CD4-positive, alpha-beta T cell treated with Interleukin-17A for 4 hours (primary cell): Measurements from ENCODE around the gene ARFGAP1.

Source experiments
- DNase-seq: peaks from one replicate; pipeline ENCODE4 v3.0.0-alpha.2; 2020; ENCODE audit warnings: mixed read lengths

Gene ARFGAP1

DNA sequence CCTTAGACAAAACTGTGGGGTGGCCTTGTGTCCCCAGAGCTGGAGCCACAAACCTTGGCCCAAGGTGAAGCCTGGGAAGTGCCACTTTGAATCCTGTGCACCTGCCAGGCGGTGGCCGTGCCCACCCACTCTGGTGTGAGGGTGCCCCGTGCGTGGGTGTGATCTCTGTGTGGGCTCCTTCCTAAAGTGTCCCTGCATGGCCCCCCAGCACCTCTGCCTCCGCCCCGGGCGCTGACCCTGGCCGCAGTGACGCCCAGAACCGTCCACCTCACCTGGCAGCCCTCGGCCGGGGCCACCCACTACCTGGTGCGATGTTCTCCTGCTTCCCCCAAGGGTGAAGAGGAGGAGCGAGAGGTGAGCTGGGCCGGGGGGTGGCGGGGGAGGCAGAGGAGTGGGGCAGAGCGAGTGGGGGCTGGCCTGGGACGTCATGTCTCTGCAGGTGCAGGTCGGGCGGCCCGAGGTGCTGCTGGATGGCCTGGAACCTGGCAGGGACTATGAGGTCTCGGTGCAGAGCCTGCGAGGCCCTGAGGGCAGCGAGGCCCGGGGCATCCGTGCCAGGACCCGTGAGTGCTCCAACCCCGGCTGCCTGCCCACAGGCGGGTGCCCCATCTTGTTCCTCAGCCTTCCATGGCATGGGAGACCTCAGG is 38.7 kb downstream of the ARFGAP1 start:
- DNase-seq: no peak

DNA sequence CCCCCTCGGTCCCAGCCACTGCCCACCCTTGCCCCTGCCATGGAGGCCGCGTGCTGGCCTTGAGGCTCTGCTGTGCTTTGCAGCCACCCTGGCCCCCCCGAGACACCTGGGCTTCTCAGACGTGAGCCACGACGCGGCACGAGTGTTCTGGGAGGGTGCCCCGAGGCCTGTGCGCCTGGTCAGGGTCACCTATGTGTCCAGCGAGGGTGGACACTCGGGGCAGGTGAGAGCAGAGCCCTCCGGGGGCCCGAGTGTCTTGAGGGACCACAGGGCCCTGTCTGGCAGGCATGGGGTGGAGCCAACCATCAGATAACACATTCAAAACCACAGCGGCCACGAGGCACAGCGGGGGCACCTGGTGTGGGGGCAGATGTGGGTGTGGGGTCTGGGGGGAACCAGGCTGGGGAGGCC is 39.2 kb downstream of the ARFGAP1 start:
- DNase-seq: no peak

DNA sequence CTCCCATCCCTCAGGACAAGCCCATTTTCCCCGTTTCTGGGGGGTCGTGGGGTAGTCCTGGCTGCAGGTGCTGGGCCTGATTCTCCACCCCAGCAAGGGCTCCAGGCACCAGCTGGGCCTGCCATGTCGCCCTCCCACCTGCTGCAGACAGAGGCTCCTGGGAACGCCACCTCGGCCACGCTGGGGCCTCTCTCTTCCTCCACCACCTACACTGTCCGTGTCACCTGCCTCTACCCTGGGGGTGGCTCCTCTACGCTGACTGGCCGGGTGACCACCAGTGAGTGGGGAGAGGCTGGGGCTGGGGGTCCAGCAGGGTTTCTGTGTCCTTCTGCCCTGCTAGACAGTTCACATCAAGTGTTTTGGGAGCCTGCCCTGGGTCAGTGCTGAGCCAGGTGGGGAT is 39.7 kb downstream of the ARFGAP1 start:
- no peak for DNase-seq

DNA sequence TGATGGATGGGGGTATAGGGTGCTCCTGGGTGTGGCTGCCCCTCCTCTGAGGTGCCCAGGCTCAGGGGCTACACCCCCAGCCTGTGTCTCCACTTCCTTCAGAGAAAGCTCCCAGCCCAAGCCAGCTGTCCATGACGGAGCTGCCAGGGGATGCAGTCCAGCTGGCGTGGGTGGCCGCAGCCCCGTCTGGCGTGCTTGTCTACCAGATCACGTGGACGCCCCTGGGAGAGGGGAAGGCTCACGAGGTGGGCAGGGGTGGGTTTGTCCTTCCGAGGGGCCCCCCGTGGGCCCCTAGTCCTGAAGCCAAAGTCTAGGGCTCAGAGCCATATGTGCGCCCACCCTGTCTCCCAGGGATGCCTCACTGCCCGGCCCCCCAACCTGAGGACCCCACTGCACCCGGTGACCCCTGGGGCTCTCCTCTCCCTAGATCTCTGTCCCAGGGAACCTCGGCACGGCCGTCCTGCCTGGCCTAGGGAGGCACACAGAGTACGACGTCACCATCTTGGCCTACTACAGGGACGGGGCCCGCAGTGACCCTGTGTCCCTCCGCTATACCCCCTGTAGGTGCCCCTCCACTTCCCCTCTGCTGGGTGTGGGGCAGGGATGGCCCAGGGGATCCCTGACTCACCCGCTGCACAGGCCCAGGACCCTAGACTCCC is 40.2 kb downstream of the ARFGAP1 start:
- DNase-seq: no peak

DNA sequence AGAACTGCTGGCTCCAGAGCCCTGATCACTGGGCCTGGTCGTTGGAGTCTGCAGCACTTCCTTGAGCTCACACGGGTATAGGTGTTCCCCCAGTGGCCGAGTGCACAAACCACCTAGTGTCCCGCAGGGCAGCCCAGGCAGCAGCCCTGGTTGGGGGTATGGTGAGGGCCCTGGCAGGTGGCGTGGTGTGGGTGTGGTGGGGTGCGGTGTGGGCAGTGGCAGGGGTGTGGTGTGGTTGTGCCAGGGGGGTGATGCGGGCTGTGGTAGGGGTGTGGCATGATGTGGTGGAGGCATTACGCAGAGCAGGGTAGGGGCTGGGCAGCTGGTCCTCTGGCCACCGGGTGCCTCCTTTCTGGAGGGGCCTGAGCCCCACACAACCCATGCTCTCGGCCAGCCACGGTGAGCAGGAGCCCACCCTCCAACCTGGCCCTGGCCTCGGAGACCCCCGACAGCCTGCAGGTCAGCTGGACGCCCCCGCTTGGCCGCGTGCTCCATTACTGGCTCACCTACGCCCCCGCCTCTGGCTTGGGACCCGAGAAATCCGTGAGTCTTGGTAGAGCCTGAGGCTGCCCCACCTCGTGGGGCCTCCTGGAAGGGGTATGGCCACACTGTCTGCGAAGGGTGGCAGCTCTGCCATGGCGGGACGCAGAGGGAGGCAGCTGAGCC is 40.9 kb downstream of the ARFGAP1 start:
- DNase-seq: no peak

DNA sequence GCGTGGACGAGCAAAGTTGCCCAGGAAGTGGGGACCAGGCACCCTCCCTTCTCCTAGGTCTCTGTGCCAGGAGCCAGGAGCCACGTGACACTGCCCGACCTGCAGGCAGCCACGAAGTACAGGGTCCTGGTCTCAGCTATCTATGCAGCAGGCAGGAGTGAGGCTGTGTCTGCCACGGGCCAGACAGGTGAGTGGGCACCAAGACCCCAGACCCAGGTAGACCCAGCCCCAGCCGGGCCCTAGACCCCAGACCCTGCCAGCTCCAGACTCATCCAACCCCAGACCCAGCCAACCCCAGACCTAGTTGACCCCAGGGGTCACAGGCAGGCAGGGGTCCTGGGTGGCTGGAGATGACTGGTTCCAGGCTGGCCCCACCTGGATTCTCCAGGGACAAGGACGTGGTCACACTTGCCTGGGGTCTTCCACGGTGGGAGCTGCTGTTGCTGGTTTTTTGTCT is 41.4 kb downstream of the ARFGAP1 start:
- DNase-seq: no peak

DNA sequence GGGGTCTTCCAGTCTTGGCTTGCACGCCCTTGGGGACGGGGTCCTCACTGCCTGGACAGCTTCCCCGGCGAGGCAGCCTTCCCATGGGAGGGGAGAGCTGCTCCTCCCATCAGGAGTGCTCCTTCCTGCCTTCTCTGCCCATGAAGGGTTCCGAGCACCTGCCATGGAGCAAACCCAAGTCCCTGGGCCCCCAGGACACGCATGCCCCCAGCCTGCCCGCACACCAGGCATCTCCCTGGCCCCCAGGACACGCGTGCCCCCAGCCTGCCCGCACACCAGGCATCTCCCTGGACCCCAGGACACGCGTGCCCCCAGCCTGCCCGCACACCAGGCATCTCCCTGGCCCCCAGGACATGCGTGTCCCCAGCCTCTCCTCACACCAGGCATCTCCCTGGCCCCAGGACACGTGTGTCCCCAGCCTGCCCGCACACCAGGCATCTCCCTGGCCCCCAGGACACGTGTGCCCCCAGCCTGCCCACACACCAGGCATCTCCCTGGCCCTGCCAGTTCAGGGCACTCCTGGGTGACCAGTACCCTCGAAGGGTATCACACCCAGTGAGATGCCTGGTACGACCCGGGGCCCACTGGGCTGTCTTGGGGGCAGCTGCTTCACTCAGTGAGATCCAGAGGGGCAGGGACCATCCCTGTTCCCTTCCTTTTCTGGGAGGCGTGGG is 42.1 kb downstream of the ARFGAP1 start:
- DNase-seq: no peak

DNA sequence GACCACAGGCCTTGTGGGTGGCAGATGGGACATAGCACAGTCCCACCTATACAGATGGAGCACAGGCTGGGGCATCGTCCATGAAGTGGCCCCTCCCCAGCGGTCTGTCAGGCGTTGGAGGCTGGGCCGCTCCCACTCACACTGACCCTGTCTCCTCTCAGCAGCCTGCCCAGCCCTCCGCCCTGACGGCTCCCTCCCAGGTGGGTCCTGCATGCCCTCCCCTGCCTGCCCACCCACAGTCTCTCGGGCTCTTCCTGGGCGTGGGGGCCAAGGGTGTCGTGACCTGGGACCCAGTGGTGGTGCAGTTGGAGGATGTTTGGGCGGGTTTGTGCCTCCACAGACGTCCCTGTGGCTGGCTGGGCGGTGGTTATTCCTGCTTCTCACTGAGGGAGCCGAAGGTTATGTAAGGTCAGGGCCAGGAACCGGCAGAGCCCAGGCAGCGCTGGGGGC is 42.7 kb downstream of the ARFGAP1 start:
- DNase-seq: no peak

DNA sequence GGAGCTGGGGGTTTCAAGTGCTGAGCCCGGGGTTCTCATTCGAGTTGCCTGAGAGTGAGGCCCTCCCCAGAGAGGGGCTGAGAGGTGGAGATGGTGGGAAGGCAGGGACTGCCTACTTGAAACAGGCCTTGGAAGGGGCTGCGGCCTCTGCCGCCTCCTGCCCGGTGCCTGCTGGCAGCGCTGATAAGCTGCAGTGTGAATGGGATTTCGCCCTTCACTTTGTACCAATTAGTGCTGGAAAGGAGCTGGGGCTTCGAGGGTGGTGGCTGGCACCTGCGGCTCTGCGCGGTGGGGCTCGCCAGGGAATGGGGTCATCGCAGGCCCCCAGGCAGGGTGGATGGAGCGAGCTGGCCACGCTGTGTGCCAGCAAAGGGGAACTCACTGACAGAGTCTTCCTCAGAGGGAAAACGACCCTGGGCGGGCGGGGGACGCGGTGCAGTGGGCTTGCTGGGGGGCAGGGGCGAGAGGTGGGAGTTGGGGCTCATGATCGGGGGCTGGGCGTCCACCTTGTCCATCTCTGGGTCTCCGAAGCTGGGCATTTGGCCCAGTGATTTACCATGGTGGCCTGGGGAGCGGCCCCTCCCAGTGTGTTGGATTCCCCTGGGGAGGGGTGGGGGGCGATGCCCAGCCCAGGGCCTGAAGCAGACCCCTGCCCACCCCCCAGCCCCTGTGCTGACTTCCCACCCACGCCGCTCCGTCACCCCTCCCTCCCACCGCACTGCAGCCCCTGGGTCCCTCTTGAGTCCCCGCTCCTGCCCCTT is 43.3 kb downstream of the ARFGAP1 start:
- no peak for DNase-seq

DNA sequence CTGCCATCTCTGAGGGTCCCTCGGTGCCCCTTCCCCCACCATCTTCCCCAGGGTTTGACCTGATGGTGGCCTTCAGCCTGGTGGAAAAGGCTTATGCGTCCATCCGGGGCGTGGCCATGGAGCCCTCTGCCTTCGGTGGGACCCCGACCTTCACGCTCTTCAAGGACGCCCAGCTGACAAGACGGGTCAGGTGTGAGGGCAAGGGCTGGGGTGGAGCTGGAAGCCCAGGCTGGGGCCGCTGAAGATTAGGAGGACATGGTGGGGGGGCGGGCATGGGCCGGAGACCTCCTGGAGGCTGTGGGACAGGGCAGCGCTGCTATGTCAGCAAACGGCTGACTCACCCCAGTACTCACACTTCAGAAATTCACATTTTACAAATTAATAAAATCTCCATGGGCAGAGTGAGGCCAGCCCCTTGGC is 43.9 kb downstream of the ARFGAP1 start:
- no peak for DNase-seq

DNA sequence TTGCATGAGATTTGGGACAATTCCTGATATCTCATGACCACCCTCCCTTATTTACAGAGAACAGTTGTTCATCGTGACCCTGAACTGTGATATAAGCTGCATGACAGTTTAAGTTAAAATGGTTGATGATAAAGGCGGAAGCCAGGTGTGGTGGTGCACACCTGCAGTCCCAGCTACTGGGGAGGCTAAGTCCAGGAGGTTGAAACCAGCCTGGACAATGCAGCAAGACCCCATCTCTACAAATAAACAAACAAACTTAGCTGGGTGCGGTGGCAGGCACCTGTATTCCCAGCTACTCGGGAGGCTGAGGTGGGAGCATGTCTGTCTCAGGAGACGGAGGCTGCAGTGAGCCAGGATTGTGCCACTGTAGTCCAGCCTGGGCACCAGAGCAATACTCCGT is 44.4 kb downstream of the ARFGAP1 start:
- DNase-seq: no peak

DNA sequence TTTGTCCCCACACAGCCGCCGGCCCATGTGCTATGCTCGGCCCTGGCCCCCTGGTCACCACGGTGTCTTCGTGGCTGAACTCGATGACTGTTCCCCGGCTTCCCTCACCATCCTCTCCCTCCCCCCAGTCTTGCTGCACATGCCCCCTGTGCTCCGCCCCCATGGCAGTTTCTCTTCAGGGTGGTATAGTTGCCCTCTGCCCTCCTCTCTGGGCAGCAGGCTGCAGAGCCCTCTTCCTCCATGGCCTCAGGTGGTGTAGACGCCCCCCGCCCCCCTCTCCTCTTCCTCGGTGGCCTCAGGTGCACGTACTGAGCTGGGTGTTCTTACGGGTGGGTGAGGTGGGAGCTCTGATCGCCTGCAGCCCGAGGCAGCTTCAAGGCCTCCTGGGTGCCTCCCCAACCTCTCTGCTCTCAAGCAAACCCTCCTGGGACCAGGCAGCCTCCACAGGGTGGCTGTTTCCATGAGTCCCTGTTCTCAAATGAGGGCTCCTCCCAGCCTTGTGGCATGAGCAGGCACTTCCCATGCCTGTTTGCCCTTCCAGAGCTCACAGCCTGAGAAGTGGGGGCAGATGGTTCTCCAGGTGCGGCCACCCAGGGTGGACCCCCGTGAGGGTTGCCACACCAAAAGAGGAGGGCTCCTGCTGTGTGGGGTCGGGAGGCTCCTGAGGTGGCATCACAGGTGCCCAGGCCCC is 45.1 kb downstream of the ARFGAP1 start:
- DNase-seq: no peak

DNA sequence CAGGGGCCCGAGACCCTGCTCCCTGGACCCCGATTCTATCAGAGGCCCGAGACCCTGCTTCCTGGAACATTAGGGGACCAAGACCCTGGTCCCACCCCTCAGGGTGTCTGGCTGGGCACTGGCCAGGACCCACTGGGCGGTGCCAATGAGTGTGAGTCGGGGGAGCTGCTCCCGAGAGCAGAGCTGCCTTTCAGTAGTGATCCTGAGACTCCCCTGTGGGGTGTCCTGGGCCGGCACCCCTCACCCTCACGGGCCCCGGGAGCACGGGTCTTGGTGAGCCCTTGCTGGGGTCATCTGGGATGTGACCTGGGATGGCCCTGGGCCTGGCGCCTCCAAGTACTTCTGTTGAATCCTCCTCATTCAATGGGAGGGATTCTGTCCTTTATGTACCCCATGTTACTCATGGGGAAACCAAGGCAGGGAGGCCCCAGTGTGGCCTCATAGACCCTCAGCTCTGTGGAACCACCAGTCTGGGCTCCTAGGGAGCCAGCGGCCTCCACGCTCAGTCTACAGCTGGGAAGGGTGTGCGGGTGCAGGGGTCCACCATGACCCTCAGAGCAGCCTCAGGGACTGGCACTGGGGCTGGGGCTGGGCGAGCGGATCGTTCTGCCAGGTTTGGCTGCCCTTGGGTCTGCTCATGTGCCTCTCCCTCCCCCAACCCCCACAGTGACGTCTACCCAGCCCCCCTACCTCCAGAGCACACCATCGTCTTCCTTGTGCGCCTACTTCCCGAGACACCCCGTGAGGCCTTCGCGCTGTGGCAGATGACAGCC is 46.0 kb downstream of the ARFGAP1 start:
- DNase-seq: no peak

DNA sequence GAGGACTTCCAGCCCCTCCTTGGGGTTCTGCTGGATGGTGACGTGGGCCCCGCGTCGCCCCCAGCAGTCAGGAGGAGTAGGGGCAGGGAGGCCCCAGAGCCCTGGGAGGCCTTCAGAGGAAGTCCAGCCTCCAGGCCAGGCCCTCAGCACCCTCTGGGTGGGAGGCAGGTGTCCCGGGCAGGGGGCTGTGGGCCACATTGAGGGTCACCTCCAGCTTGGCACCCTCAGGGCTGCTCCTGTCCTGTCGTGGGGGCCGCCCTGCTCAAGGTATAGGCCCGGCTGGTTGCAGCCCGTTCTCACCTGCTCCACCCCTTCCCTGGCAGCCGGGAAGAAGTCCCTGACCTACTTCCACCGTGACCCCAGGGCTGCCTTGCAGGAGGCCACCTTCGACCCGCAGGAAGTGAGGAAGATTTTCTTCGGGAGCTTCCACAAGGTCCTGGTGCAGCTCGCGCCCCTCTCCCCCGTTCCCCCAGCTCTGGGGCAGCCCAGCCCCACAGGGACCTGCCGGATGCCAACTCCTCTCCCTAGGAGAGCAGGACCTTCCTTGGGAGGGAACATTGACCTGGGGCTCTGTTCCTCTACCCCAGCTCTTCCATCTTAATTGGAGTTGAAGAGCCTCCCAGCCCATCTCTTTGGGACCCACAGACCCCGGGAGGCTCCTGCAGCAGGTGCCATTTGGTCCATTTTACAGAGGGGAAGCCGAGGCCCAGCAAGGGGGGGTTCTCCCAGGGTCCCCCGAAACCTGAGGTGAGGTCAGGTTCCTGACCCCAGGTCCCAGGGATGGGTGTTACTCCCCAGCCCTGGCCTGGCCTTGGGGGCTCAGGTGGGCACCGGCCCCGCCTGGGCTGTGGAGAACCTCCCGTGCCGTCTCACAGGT is 46.8 kb downstream of the ARFGAP1 start:
- DNase-seq: no peak

DNA sequence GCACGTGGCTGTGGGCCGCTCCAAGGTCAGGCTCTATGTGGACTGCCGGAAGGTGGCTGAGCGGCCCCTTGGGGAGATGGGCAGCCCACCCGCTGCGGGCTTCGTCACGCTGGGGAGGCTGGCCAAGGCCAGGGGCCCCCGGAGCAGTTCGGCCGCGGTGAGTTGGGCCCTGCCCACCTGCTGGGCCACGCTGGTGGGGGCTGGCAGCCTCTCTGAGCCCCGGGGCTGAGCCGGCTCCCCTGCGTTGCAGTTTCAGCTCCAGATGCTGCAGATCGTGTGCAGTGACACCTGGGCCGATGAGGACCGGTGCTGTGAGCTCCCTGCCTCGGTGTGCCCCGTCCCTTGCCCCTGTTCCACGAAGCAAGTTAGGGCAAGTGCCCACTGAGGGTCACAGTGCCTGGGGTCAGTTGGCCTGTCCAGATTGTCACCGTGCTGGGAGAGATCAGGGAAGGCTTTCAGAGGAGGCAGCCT is 47.5 kb downstream of the ARFGAP1 start:
- no peak for DNase-seq

DNA sequence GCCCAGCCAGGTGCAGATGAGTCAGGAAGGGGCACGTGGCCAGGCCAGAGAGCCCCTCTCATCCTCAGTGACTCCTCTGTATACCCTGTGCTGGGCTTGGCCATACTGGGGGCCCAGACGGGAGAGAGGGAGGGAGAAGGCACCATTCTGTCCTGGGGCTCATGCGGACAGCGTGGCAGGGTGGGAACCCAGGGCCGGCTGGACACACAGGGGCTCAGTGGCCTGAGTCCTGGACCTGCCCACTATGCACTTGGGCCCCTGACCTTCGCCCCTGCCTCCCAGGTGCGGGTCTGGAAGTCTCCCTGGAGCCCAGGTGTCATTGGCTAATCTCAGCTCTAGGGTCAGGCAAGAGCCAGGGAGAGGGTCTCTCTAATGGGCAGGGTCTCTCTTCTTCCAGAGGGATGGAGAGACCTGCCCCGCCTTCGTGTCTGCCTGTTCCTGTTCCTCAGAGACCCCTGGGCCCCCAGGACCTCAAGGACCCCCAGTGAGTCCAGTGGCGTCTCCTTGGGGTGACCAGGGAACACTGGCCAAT is 48.1 kb downstream of the ARFGAP1 start:
- DNase-seq: no peak

DNA sequence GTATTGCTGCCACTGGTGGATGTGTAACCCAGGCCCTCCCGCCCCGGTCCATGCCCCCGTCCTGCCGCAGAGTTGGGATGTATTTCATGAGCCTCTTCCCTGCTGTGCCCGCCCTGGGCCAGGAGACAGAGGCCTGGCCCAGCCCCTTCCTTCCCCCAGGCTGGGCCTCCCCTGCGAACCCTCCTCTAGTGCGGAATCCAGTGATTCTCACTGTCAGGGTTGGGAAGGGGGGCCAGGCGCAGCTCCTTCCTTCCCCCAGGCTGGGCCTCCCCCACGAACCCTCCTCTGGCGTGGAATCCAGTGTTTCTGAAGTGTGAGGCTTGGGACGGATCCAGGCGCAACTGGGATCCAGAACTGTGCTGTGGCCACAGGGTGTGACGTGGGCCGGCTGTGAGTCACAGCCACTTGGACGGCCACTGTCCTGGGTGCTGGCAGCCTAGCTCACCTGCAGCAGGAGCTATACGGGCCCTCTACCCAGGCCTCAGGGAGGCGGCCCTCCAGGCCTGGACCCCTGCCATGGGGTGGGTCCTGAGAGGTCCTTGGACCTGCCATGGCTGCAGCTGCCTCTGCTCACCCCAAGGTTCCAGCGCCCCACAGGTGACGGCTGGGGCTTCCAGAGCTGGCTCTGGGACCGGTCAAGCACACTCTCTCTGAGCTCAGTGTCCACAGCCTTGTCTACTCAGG is 48.7 kb downstream of the ARFGAP1 start:
- no peak for DNase-seq

DNA sequence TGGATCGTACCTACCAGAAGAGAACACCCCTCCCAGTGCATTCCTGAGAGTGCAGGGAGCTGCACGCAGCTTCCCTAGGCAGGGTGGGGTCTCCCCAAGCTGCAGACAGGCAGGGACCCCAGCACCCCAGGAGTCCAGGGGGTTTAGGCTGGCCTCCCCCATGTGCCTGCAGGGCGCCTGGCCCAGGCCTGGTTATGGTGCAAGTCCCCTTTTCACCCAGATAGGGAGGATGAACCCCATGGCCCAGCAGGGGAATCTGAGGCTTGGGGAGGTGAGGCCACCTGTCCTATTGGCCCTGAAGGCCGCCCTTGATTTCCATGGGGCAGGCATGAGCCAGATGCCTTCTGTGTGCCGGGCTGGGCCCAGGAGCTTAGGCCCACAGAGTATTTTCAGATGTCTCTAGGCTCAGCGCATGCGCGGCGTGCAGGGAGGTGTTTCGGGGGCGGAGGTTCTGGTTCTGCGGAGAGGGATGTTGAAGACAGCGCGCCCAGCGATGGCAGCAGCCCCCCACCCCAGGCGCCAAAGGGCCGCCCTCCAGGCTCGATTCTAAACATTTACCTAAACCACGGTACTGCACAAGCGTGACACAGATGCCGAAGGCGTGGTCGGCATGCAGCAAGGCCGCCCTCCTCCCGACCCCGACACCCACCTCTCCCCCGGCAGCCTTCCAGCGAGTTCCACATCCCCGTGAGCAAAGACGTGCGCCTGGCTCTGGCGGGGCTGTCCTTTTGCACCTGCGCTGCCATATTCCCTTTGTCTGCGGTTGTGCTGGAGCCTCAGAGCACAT is 49.7 kb downstream of the ARFGAP1 start:
- DNase-seq: no peak

DNA sequence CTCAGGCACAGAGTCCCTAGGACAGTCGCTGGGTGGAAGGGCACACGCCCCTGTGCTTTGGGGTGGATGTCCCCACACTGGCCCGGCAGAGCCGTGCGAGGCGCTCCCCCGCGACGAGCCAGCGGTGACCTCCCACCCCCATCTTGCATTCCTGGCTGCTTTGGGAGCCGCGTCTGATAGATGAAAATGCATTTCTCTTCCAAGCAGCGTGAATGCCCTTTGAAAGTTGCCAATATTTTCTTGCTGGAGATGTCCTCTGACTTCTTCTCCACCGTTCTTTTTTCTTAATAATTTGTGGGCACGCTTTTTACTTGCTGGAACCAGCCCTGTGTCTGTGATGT is 50.3 kb downstream of the ARFGAP1 start:
- no peak for DNase-seq
